ENCODE data around the gene OBSCN. TPM values are rescaled to one million over a fixed set of nuclear protein-coding genes. Genes with fewer than 3 reads are reported as not detected.
A peak's percentile ranks its signal among the peaks of the same experiment; 100 is the strongest.

Gene OBSCN
- total and polyA plus RNA-seq, 10 of the 15 experiments (the other 5 are each of a cell fraction or from before 2014, with no cell fraction given): 0.01 to 0.36 (median 0.08) TPM; not detected in 2

- peak; percentile 84 for TF ChIP-seq MAX (IDR thresholded peaks at IDR 0.05; ENCODE audit: low read depth, low read length)
- TF ChIP-seq BRCA1 (IDR thresholded peaks at IDR 0.05; ENCODE audit: low read depth, low read length): peak; percentile 50; the same call in 1 of the 2 replicates
- TF ChIP-seq CHD4 (IDR thresholded peaks at IDR 0.05): no peak
- TF ChIP-seq EGR1 (IDR thresholded peaks at IDR 0.05; ENCODE audit: borderline replicate concordance in 1 of 2, low read depth in 2 of 2, low read length in 2 of 2): peak; percentile 83 to 94
- TF ChIP-seq ATF2 (IDR thresholded peaks at IDR 0.05; ENCODE audit: low read length): no peak; the same call in 1 of the 2 replicates
- TF ChIP-seq ATF3 (IDR thresholded peaks at IDR 0.05; ENCODE audit: borderline replicate concordance, extremely low read depth, low read depth, low read length): 0 out of 2 replicates have a peak, but pooled peaks have one; percentile 34
- TF ChIP-seq NFXL1 (IDR thresholded peaks at IDR 0.05; ENCODE audit: borderline replicate concordance): peak; percentile 82; the same call in 1 of the 2 replicates
- TF ChIP-seq HDAC6 (IDR thresholded peaks at IDR 0.05; ENCODE audit: unreplicated experiment): peak; percentile 88
- 0 out of 2 replicates have a peak, but pooled peaks have one; percentile 14 for TF ChIP-seq RAD21 (IDR thresholded peaks at IDR 0.05; ENCODE audit: insufficient read depth, low read depth, low read length)
- TF ChIP-seq ZSCAN29 (IDR thresholded peaks at IDR 0.05): peak; percentile 77; the same call in 1 of the 2 replicates
- peak; percentile 69; the same call in 1 of the 2 replicates for TF ChIP-seq BCLAF1 (IDR thresholded peaks at IDR 0.05)
- peak; percentile 71 for TF ChIP-seq ZNF217 (IDR thresholded peaks at IDR 0.05)
- TF ChIP-seq JUND (IDR thresholded peaks at IDR 0.05; ENCODE audit: low read depth, low read length): peak; percentile 96
- TF ChIP-seq SMAD5 (IDR thresholded peaks at IDR 0.05; ENCODE audit: low read depth): no peak
- peak; percentile 98 for TF ChIP-seq CREB1 (IDR thresholded peaks at IDR 0.05; ENCODE audit: low read depth)
- peak; percentile 50; the same call in 1 of the 2 replicates for TF ChIP-seq NFYB (IDR thresholded peaks at IDR 0.05; ENCODE audit: insufficient read depth, low read depth, low read length)
- 0 out of 2 replicates have a peak, but pooled peaks have one; percentile 14 for TF ChIP-seq RELB (IDR thresholded peaks at IDR 0.05; ENCODE audit: low read depth)
- no peak for TF ChIP-seq WRNIP1 (IDR thresholded peaks at IDR 0.05; ENCODE audit: borderline replicate concordance, low read depth, low read length)
- TF ChIP-seq SREBF2 (IDR thresholded peaks at IDR 0.05; ENCODE audit: low read length): 0 out of 2 replicates have a peak, but pooled peaks have one; percentile 9
- TF ChIP-seq TAF1 (IDR thresholded peaks at IDR 0.05; ENCODE audit: borderline replicate concordance, low read depth, low read length): peak; percentile 99
- peak; percentile 99 for TF ChIP-seq YY1 (IDR thresholded peaks at IDR 0.05; ENCODE audit: low read depth, low read length)
These were observed 42.3 kb upstream of the OBSCN start, which contains the start of gene IBA57 (continued) for GRCh38 chr1:228165372-228166169.
